Psoas muscle (tissue), 8 donors: Measurements from ENCODE around the gene TTN. TPM values are rescaled to one million over a fixed set of nuclear protein-coding genes. Genes with fewer than 3 reads are reported as not detected.

Experiments
- ATAC-seq, 4 donors: fragments of 200-7000 bp; cut with Tn5 transposase; one replicate each; pipeline ENCODE4 v1.9.1; 2020; ENCODE audit warnings: moderate library complexity in 3 of 4, mild to moderate bottlenecking in 2 of 4
- DNase-seq, 2 donors: peaks; one replicate each; pipeline ENCODE4 v3.0.0-alpha.2; 2020
- H3K27ac ChIP-seq: fragments of 200-600 bp; one replicate; pipeline ENCODE4 v1.8.0; 2022
- H3K27me3 ChIP-seq, 3 donors: fragments of 200-600 bp in 1 of 3; one replicate each; pipeline versions ENCODE4 v1.6.1 to v1.8.0; 2013 to 2022; ENCODE audit warnings: low read length in 2 of 3, mild to moderate bottlenecking in 2 of 3, moderate library complexity in 1 of 3; ENCODE audit not compliant: insufficient read depth in 3 of 3
- H3K36me3 ChIP-seq, 2 donors: fragments of 200-600 bp in 1 of 2; one replicate each; pipeline versions ENCODE4 v1.6.1 to v1.8.0; 2013 to 2022; ENCODE audit warnings: low read depth in 1 of 2, mild to moderate bottlenecking in 1 of 2, moderate library complexity in 1 of 2; ENCODE audit not compliant: insufficient read depth in 1 of 2
- H3K4me1 ChIP-seq: fragments of 200-600 bp; one replicate; pipeline ENCODE4 v1.8.0; 2022
- H3K4me3 ChIP-seq: fragments of 200-600 bp; one replicate; pipeline ENCODE4 v1.8.0; 2022; ENCODE audit warnings: mild to moderate bottlenecking
- H3K9me3 ChIP-seq: fragments of 200-600 bp; one replicate; pipeline ENCODE4 v1.8.0; 2022
- WGBS, 3 donors: extraction: QIAGEN DNeasy Blood & Tissue Kit; methylation state at CpG; one replicate each; pipeline versions ENCODE4 v1.1.6 to v1.1.7; 2013; 5-methylcytosine and 5-hydroxymethylcytosine counted together
- intact Hi-C, 2 donors: fragments of 100-400 bp; cut with DNase I; formaldehyde crosslinking; loops; one replicate each; pipeline versions ENCODE4 v1.11.0 to v1.14.2; 2022
- polyA plus RNA-seq, 3 donors: library from polyadenylated mRNA; stranded (reverse); fragments of 200-250 nt; gene quantifications; one replicate each; pipeline ENCODE4 v1.2.3, GENCODE V29; 2013
- total RNA-seq, 4 donors: library from RNA; stranded (reverse); fragmentation: NEBNext Ultra II Directional in 2 of 4; extraction: Animal tissue kit (Norgen Biotek cat#: 25700) in 2 of 4; gene quantifications; one replicate each; pipeline versions ENCODE4 v1.2.1 to v1.2.4, GENCODE V29; 2021 to 2023
- TF ChIP-seq, protein P1 (sequence below): fragments of 200-600 bp; IDR thresholded peaks from one replicate; pipeline ENCODE4 v1.8.0; 2022; ENCODE audit warnings: antibody characterized with exemption
- donor health status: healthy with polysubstance abuse.
- donor health status: DM: no; HTN: no; CAD: no; lungs with moderate emphysema.
- donor health status: Bipolar disorder and iron deficiency.
- donor health status: healthy.
- donor health status: DM: yes; HTN: yes; CAD: no.
- donor health status: DM: no; HTN: no; CAD: no.
- donor health status: DM: no; HTN: no; CAD: no.
- donor health status: DM: yes; HTN: yes; CAD: no.

The TTN gene
- total and polyA plus RNA-seq, 7 donors = 137 to 7,650 (median 4,462) TPM

DNA sequence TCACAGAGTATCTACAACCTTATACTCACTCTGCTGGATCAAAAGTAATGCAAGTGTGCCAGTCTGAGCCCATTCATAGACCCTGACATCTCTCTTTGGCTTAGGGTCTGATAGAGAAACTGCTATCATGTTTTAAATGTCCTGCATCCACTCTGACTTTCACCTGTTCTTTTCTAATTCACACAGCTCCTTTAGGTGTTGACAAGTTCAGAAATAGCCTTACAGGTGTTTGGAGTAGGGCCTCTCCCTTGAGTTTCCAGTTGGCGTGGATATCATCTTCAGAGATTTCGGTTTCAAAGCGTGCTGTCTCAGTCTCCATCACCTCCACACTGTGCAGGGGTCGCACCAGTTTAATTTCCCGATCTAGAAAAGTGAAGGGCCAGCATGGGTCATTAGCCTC is 176.6 kb downstream of the TTN start:
- intact Hi-C loops = no loop called here
- TF ChIP-seq, protein P1, sequence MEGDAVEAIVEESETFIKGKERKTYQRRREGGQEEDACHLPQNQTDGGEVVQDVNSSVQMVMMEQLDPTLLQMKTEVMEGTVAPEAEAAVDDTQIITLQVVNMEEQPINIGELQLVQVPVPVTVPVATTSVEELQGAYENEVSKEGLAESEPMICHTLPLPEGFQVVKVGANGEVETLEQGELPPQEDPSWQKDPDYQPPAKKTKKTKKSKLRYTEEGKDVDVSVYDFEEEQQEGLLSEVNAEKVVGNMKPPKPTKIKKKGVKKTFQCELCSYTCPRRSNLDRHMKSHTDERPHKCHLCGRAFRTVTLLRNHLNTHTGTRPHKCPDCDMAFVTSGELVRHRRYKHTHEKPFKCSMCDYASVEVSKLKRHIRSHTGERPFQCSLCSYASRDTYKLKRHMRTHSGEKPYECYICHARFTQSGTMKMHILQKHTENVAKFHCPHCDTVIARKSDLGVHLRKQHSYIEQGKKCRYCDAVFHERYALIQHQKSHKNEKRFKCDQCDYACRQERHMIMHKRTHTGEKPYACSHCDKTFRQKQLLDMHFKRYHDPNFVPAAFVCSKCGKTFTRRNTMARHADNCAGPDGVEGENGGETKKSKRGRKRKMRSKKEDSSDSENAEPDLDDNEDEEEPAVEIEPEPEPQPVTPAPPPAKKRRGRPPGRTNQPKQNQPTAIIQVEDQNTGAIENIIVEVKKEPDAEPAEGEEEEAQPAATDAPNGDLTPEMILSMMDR = no peak
- DNase-seq (no peak), ATAC-seq (peak; percentile 25 to 39 (median 35))
- 22 to 50% (median 38%) methylated on average over 5 of the region's 5 CpGs for WGBS, 3 donors
- Histone ChIP-seq H3K27me3 (no peaks in the 10 kb centered on the region), H3K27ac (peak overlapping the region; percentile 61), H3K4me3 (no peak overlapping the region), H3K4me1 (peaks cover 74% of the 10 kb centered on the region), H3K36me3 (peaks cover 8 to 100% of the 10 kb centered on the region in 2 donors), H3K9me3 (no peaks in the 10 kb centered on the region)

- Histone ChIP-seq H3K4me1 (peaks cover 67% of the 10 kb centered on the region), H3K9me3 (no peaks in the 10 kb centered on the region), H3K4me3 (no peak overlapping the region), H3K27ac (peak overlapping the region; percentile 61), H3K27me3 (no peaks in the 10 kb centered on the region), H3K36me3 (peaks cover 8 to 100% of the 10 kb centered on the region in 2 donors)
- DNase-seq = peak; percentile 18 to 58
- TF ChIP-seq, protein P1 = no peak
- intact Hi-C loops = no loop called here
- ATAC-seq = peak; percentile 35 to 74 (median 66)
- 35 to 58% (median 40%) methylated on average over 11 of the region's 11 CpGs for WGBS, 3 donors
Observed at GRCh38 chr2:178629463-178629862, 177.8 kb downstream of the TTN start.

- peaks cover 68% of the 10 kb centered on the region for H3K4me1 ChIP-seq
- H3K36me3 ChIP-seq = peaks cover 8 to 100% of the 10 kb centered on the region in 2 donors
- no peaks in the 10 kb centered on the region for H3K9me3 ChIP-seq
- no peak for DNase-seq
- no peaks in the 10 kb centered on the region for H3K27me3 ChIP-seq
- H3K4me3 ChIP-seq = peak overlapping the region; percentile 1
- WGBS, 3 donors = 22 to 47% (median 22%) methylated on average over 4 of the region's 4 CpGs
- intact Hi-C loops = no loop called here
- TF ChIP-seq, protein P1 = no peak
- ATAC-seq = peak; percentile 56 to 67 (median 60)
- peak overlapping the region; percentile 61 for H3K27ac ChIP-seq
Observed at GRCh38 chr2:178628605-178629004, 178.6 kb downstream of the TTN start.

DNA sequence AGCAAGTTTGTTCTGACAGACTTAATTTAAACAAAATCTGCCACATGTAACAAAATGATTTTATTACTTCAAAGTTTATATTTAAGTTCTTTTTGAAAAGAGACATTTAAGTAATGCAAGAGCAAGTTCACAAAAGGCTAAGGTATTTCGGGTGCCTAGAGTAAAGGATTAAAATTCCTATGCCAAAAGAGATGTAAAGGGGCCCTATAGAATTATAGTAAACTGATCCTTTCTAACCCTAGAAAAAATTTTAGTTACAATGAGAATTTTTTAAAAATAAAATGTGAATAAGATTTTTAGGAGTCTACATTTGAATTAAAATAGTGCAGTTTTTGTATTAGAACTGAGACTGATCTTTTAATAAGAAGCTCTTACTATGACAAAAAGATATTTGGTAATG is 179.8 kb downstream of the TTN start:
- peak overlapping the region; percentile 61 for H3K27ac ChIP-seq

More for the DNA sequence above, 179.8 kb downstream of the TTN start:
- DNase-seq (no peak), ATAC-seq (no peak)
- H3K36me3 ChIP-seq = peaks cover 7 to 100% of the 10 kb centered on the region in 2 donors
- no peaks in the 10 kb centered on the region for H3K27me3 ChIP-seq
- intact Hi-C loops = no loop called here
- no peak overlapping the region for H3K4me3 ChIP-seq
- no peaks in the 10 kb centered on the region for H3K9me3 ChIP-seq
- 49 to 66% (median 52%) methylated on average over 1 of the region's 1 CpG for WGBS, 3 donors
- TF ChIP-seq, protein P1 = no peak
- peaks cover 62% of the 10 kb centered on the region for H3K4me1 ChIP-seq
